Stimulated activated CD8-positive, alpha-beta memory T cell treated with anti-CD3 and anti-CD28 coated beads, Interleukin-15, amount 100 ng/mL, for 48 hours (primary cell): Measurements from ENCODE around the gene PKNOX1.
"Not testable (repeated sequence)": the region's sequence is repeated elsewhere in the genome, so short reads cannot be mapped to it uniquely, and the experiment has no call there.

Experiments used
- DNase-seq, 2 donors: peaks; one replicate each; pipeline ENCODE4 v3.0.0-alpha.2; 2020; ENCODE audit warnings: low read depth in 2 of 2

The PKNOX1 gene

GRCh38 chr21:42973991-42974831 is at the start of gene PKNOX1:
Gene PKNOX1 (plus strand): TSS chr21:42974562. CDS start chr21:43004382, 29,820 bp downstream.
- peak; percentile 98 to 99 for DNase-seq

GRCh38 chr21:42925114-42925926 is 49.0 kb upstream of the PKNOX1 start, which contains the start of gene ERVH48-1:
Gene ERVH48-1 (minus strand): TSS chr21:42925630. CDS start chr21:42919006, 6,624 bp downstream.
- no peak for DNase-seq

DNA sequence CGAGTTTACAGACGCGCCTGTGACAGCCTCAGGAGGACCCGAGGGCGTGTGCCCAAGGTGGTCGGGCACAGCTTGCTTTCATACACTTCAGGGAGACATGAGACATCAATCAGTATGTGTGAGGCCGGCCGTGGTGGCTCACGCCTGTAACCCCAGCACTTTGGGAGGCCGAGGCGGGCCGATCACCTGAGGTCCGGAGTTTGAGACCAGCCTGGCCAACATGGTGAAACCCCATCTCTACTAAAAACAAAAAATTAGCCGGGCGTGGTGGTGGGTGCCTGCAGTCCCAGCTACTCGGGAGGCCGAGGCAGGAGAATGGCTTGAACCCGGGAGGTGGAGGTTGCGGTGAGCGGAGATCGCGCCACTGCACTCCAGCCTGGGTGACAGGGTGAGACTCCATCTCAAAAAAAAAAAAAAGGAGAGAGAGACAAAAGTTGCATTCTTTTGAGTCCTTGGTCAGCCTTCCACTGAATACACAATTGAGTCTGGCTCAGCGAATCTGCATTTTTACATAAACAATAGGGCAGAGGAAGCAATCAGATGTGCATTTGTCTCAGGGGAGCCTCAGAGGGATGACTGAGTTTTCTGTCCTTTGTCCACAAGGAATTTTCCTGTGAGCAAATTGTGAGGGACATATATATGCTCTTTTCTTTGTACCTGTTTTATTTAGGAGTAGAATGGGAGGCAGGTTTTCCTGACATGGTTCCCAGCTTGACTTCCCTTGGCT is 46.7 kb upstream of the PKNOX1 start:
- DNase-seq: not testable (repeated sequence)

GRCh38 chr21:42929969-42930368 is 44.4 kb upstream of the PKNOX1 start:
- no peak for DNase-seq

GRCh38 chr21:42931560-42932235 is 42.7 kb upstream of the PKNOX1 start:
- no peak for DNase-seq

DNA sequence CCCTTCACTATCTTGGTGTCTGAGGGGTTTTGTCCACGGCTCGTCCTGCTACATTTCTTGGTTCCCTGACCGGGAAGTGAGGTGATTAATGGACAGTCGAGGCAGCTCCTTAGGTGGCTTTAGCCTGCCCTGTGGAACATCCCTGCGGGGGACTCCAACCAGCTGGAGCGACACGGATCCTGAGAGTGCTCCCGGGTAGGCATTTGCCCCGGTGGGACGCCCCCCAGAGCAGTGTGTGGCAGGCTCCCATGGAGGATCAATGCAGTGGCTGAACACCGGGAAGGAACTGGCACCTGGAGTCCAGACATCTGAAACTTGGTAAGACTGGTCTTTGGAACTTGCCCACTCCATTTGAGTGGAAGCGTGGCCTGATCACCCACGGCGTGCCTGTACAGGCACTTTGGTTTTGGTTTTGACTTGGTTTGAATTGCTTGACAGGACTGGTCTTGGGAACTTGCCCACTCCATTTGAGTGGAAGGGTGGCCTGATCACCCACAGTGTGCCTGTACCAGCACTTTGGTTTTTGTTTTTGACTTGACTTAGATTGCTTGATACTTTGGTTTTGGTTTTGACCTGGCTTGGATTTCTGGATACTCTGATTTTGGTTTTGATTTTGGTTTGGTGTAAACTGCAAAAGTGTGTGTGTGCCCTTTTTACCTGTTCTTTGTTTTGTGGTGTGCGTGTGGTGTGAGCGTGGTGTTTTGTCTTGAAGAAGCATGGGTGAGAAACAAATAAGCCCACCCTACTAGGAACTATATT is 41.8 kb upstream of the PKNOX1 start:
- DNase-seq: not testable (repeated sequence)

DNA sequence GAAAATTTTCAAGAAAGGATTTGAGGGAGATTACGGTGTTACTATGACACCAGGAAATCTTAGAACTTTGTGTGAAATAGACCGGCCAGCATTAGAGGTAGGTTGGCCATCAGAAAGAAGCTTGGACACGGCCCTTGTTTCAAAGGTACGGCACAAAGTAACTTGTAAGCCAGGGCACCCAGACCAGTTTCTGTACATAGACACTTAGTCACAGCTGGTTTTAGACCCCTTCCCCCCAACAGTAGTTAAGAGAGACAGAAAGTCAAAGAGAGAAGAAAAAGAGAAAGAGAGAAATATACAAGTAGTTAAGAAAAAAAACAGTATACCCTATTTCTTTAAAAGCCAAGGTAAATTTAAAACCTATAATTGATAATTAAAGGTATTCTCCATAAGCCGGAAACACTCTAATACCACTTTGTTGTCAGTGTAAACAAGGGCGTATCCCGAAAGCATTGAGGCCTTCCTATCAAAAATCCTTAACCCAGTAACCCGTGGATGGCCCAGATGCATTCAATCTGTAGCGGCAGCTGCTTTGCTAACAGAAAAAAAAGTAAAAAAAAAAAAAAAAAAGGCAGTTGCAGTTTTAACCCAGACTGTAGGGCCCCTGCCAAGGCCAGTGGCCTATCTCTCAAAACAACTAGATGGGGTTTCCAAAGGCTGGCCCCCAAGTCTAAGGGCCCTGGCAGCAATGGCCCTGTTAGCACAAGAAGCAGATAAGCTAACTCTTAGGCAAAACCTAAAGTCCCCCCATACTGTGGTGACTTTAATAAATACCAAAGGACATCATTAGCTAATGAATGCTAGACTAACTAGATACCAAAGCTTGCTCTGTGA is 41.0 kb upstream of the PKNOX1 start:
- DNase-seq: not testable (repeated sequence)

DNA sequence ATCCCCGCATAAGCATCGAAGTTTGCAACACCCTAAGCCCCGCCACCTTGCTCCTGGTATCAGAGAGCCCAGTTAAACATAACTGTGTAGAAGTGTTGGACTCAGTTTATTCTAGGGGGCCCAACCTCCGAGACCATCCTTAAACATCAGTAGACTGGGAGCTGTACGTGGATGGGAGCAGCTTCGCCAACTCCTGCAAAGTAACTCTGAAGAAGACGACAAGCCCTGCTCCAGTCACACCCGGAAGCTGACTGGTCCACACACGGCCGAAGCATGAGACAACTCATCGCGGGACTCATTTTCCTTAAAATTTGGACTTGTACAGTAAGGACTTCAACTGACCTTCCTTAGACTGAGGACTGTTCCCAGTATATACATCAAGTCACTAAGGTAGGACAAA is 40.4 kb upstream of the PKNOX1 start:
- DNase-seq: not testable (repeated sequence)

GRCh38 chr21:42936360-42936759 is 38.0 kb upstream of the PKNOX1 start:
- not testable (repeated sequence) for DNase-seq

DNA sequence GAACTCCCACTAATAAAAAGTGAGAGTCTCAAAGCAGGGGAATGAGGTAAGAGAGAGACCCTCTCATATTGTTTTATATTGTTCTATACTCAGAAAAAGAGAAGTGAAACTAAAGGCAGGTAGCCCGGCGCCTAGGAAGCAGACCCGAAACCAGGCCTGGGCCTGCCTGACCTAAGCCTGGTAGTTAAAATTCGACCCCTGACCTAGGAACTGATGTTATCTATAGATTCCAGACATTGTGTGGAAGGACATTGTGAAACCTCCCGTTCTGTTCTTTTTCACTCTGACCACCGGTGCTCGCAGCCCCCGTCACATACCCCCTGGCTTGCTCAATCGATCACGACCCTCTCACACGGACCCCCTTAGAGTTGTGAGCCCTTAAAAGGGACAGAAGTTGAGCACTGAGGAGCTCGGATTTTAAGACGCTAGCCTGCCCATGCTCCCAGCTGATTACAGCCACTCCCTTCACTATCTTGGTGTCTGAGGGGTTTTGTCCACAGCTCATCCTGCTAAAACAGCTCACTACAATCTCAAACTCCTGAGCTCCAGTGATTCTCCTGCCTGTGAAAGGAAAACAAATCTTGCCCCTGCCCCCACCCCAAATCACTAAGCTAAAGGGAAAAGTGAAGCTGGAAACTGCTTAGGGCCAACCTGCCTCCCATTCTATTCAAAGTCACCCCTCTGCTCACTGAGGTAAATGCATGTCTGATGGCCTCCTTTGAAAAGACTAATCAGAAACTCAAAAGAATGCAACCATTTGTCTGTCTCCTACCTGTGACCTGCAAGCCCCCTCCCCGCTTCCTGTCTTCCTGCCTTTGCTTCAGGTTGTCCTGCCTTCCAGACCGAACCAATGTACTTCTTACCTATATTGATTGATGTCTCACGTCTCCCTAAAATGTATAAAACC is 37.1 kb upstream of the PKNOX1 start:
- DNase-seq: not testable (repeated sequence)

- DNase-seq: no peak
These were observed 36.3 kb upstream of the PKNOX1 start for GRCh38 chr21:42937960-42938605.

- not testable (repeated sequence) for DNase-seq
These were observed 35.8 kb upstream of the PKNOX1 start for GRCh38 chr21:42938606-42938995.

DNA sequence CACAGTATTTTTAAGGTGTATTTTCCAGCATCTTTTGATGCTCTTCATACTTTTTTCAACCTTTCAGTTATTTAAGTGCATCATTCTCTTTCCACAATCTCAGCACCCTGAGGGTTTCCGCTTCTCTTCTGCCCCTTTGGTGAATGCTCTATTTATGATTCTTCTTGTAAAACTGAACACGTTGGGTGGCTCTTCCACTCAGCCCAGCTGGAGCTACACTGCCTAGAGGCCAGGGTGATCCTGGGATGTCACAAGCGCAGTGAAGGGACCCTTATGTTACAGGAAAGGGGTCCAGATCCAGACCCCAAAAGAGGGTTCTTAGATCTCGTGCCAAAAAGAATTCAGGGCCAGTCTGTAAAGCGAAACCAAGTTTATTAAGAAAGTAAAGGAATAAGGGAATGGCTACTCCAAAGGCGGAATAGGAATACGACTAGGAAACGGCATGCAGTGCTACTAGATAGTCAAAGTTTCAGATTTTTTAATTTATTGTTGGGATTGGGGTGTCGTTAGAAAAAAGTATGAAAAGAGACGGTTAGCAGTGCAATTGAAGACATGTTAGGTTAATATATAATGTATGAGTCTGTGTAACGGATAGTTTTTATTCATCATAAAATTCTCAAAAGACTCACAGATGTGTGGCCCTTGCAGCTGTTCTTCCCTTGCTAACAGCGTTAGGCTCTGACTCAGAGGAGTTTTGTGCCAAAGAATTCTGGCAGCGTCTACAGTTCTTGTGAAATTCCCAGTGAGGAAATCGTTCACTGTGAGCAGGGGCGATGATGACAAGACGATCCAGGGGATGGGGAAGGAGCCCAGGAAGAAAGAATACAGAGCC is 34.6 kb upstream of the PKNOX1 start:
- no peak for DNase-seq

DNA sequence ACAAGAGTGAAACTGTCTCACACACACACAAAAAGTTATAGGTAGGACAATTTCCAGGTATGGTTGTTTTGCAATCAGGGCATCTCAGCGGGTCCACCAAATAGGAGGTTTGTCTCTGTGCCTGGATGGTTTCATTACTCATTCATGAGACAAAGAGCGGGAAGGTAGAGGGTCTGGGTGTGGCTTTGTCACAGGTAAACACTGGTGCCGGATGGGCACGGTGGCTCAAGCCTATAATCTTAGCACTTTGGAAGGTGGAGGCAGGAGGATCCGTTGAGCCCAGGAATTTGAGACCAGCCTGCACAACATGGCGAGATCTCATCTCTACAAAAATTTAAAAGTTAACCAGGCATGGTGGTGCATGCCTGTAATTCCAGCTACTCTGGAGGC is 32.7 kb upstream of the PKNOX1 start:
- no peak for DNase-seq

GRCh38 chr21:42942244-42942643 is 32.1 kb upstream of the PKNOX1 start:
- no peak for DNase-seq

DNA sequence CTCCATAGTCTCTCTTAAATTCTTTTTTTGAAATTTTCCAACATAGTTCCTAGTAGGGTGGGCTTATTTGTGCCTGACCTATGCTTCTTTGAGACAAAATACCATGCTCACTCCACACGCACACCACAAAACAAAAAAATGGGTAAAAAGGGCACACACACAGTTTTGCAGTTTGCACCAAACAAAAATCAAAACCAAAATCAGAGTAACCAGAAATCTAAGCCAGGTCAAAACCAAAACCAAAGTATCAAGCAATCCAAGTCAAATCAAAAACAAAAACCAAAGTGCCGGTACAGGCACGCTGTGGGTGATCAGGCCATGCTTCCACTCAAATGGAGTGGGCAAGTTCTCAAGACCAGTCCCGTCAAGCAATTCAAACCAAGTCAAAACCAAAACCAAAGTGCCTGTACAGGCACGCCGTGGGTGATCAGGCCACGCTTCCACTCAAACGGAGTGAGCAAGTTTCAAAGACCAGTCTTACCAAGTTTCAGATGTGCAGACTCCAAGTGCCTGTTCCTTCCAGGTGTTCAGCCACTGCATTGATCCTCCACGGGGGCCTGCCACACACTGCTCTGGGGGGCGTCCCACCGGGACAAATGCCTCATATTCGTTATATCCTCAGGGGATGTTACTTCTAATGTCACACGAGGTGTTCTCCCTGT is 25.1 kb upstream of the PKNOX1 start:
- DNase-seq: not testable (repeated sequence)

- DNase-seq: not testable (repeated sequence)
These were observed 23.2 kb upstream of the PKNOX1 start for GRCh38 chr21:42951193-42951592.
